HG03442 (cell line): ENCODE data around the gene LKAAEAR1.
"Not testable (repeated sequence)": the region's sequence is repeated elsewhere in the genome, so short reads cannot be mapped to it uniquely, and the experiment has no call there.

Source experiments
- ATAC-seq: cut with Tn5 transposase; IDR thresholded peaks from one replicate; pipeline ENCODE4 v1.9.1; 2021; ENCODE audit warnings: mild to moderate bottlenecking, moderate library complexity; ENCODE audit not compliant: unreplicated experiment

Gene LKAAEAR1

GRCh38 chr20:64099880-64100565, 15.8 kb upstream of the LKAAEAR1 start:
- no peak for ATAC-seq

- no peak for ATAC-seq
Measured at GRCh38 chr20:64099086-64099786, 15.0 kb upstream of the LKAAEAR1 start.

GRCh38 chr20:64098471-64099013, 14.3 kb upstream of the LKAAEAR1 start:
- ATAC-seq: no peak

- ATAC-seq: no peak
Measured at GRCh38 chr20:64096535-64096934, 12.3 kb upstream of the LKAAEAR1 start.

- no peak for ATAC-seq
Measured at GRCh38 chr20:64095927-64096326, 11.7 kb upstream of the LKAAEAR1 start.

GRCh38 chr20:64095455-64095854, 11.3 kb upstream of the LKAAEAR1 start:
- ATAC-seq: no peak

GRCh38 chr20:64093013-64093503, 8.9 kb upstream of the LKAAEAR1 start:
- ATAC-seq: no peak

- ATAC-seq: no peak
Measured at GRCh38 chr20:64092258-64093012, 8.2 kb upstream of the LKAAEAR1 start.

- no peak for ATAC-seq
Measured at GRCh38 chr20:64091770-64092169, 7.6 kb upstream of the LKAAEAR1 start.

GRCh38 chr20:64091340-64091739, 7.1 kb upstream of the LKAAEAR1 start:
- ATAC-seq: no peak

- no peak for ATAC-seq
Measured at GRCh38 chr20:64090165-64090564, 6.0 kb upstream of the LKAAEAR1 start.

- not testable (repeated sequence) for ATAC-seq
Measured at GRCh38 chr20:64088586-64088985, 4.4 kb upstream of the LKAAEAR1 start.

- ATAC-seq: not testable (repeated sequence)
Measured at GRCh38 chr20:64087226-64087825, 3.1 kb upstream of the LKAAEAR1 start.

GRCh38 chr20:64086801-64087200, 2.6 kb upstream of the LKAAEAR1 start:
- no peak for ATAC-seq

GRCh38 chr20:64084685-64085152, 521 bp upstream of the LKAAEAR1 start:
- no peak for ATAC-seq

- ATAC-seq: no peak
Measured at GRCh38 chr20:64083378-64083803, 807 bp downstream of the LKAAEAR1 start.

GRCh38 chr20:64082820-64083377, 1.3 kb downstream of the LKAAEAR1 start:
- no peak for ATAC-seq

GRCh38 chr20:64082126-64082731, 2.0 kb downstream of the LKAAEAR1 start:
- ATAC-seq: no peak

- ATAC-seq: no peak
Measured at GRCh38 chr20:64081624-64081964, 2.6 kb downstream of the LKAAEAR1 start.
